Putamen (tissue), 1 donor: ENCODE data around the gene GLTP.
A peak's percentile ranks its signal among the peaks of the same experiment; 100 is the strongest.
"Not testable (repeated sequence)": the region's sequence is repeated elsewhere in the genome, so short reads cannot be mapped to it uniquely, and the experiment has no call there.

Experiments used
- DNase-seq: peaks from one replicate; pipeline ENCODE4 v3.0.0-alpha.2; 2016; ENCODE audit warnings: low spot score

The GLTP gene

GRCh38 chr12:109877504-109878246 is 2.7 kb downstream of the GLTP start:
- DNase-seq, result peak; percentile 86

- no peak for DNase-seq
Observed at GRCh38 chr12:109876406-109876805, 3.9 kb downstream of the GLTP start.

GRCh38 chr12:109875572-109876131 is 4.7 kb downstream of the GLTP start:
- no peak for DNase-seq

GRCh38 chr12:109873653-109874052 is 6.7 kb downstream of the GLTP start:
- DNase-seq, result no peak

- DNase-seq, result no peak
Observed at GRCh38 chr12:109871668-109872314, 8.6 kb downstream of the GLTP start.

- no peak for DNase-seq
Observed at GRCh38 chr12:109870648-109871047, 9.7 kb downstream of the GLTP start.

- no peak for DNase-seq
Observed at GRCh38 chr12:109868182-109869051, 11.9 kb downstream of the GLTP start.

GRCh38 chr12:109864916-109865315 is 15.4 kb downstream of the GLTP start:
- DNase-seq, result no peak

- peak; percentile 94 for DNase-seq
Observed at GRCh38 chr12:109863847-109864712, 16.3 kb downstream of the GLTP start.

- DNase-seq, result not testable (repeated sequence)
Observed at GRCh38 chr12:109862491-109862890, 17.9 kb downstream of the GLTP start.

- DNase-seq, result no peak
Observed at GRCh38 chr12:109861689-109862314, 18.5 kb downstream of the GLTP start.

GRCh38 chr12:109860977-109861376 is 19.4 kb downstream of the GLTP start:
- no peak for DNase-seq

GRCh38 chr12:109858764-109859163 is 21.6 kb downstream of the GLTP start:
- no peak for DNase-seq

- DNase-seq, result no peak
Observed at GRCh38 chr12:109857715-109858114, 22.6 kb downstream of the GLTP start.

- no peak for DNase-seq
Observed at GRCh38 chr12:109855377-109855776, 25.0 kb downstream of the GLTP start.

GRCh38 chr12:109850518-109850917 is 29.8 kb downstream of the GLTP start:
- not testable (repeated sequence) for DNase-seq

- no peak for DNase-seq
Observed at GRCh38 chr12:109847142-109847735, 33.1 kb downstream of the GLTP start.

- DNase-seq, result no peak
Observed at GRCh38 chr12:109845824-109846205, 34.5 kb downstream of the GLTP start.

- peak; percentile 67 for DNase-seq
Observed at GRCh38 chr12:109844983-109845823, 35.1 kb downstream of the GLTP start.

GRCh38 chr12:109844091-109844490 is 36.2 kb downstream of the GLTP start:
- DNase-seq, result no peak
